HEK293T (cell line): Measurements from ENCODE around the gene UBE2L3.

Source experiments
- CTCF ChIA-PET: fragments of 350-600 bp; formaldehyde crosslinking; extraction: SDS; loops from one replicate; lab custom pipeline; 2021; ENCODE audit warnings: antibody characterized with exemption, inconsistent platforms; lab: Yijun Ruan, JAX
- POLR2A ChIA-PET: fragments of 350-600 bp; formaldehyde crosslinking; extraction: SDS; loops from one replicate; lab custom pipeline; 2020; ENCODE audit warnings: antibody characterized with exemption, inconsistent platforms; lab: Yijun Ruan, JAX
- DNase-seq: peaks from one replicate; pipeline ENCODE4 v3.0.0; 2012; ENCODE audit warnings: mixed read lengths; ENCODE audit errors: extremely low spot score
- ARNT ChIP-seq: fragments of 450-650 bp; IDR thresholded peaks from 2 replicates; pipeline ENCODE4 v1.6.1; 2017; ENCODE audit warnings: mild to moderate bottlenecking
- BHLHE40 ChIP-seq: fragments of 450-650 bp; IDR thresholded peaks from 2 replicates; pipeline ENCODE4 v1.6.1; 2016; ENCODE audit warnings: mild to moderate bottlenecking, moderate library complexity, borderline replicate concordance
- CTBP1 ChIP-seq: fragments of 450-650 bp; IDR thresholded peaks from 2 replicates; pipeline ENCODE4 v1.6.1; 2016; ENCODE audit warnings: borderline replicate concordance
- ELF4 ChIP-seq: fragments of 450-650 bp; IDR thresholded peaks from 2 replicates; pipeline ENCODE4 v1.6.1; 2017; ENCODE audit warnings: antibody characterized with exemption
- FOXA1 ChIP-seq: fragments of 450-650 bp; IDR thresholded peaks from 2 replicates; pipeline ENCODE4 v1.6.1; 2016; ENCODE audit warnings: mild to moderate bottlenecking
- FOXK2 ChIP-seq: fragments of 450-650 bp; IDR thresholded peaks from 2 replicates; pipeline ENCODE4 v1.6.1; 2016; ENCODE audit warnings: mild to moderate bottlenecking
- FOXM1 ChIP-seq: fragments of 450-650 bp; IDR thresholded peaks from 2 replicates; pipeline ENCODE4 v1.6.1; 2017; ENCODE audit warnings: mild to moderate bottlenecking, borderline replicate concordance
- HDGF ChIP-seq: fragments of 450-650 bp; IDR thresholded peaks from 2 replicates; pipeline ENCODE4 v1.6.1; 2017; ENCODE audit warnings: antibody characterized with exemption, borderline replicate concordance
- L3MBTL2 ChIP-seq: fragments of 450-650 bp; conservative IDR thresholded peaks from 2 replicates; pipeline ENCODE4 v1.6.1; 2016; ENCODE audit warnings: mild to moderate bottlenecking
- LEF1 ChIP-seq: fragments of 450-650 bp; IDR thresholded peaks from 2 replicates; pipeline ENCODE4 v1.6.1; 2017; ENCODE audit warnings: mild to moderate bottlenecking, borderline replicate concordance
- NFRKB ChIP-seq: fragments of 450-650 bp; IDR thresholded peaks from 2 replicates; pipeline ENCODE4 v1.6.1; 2016; ENCODE audit warnings: mild to moderate bottlenecking, moderate library complexity
- SP1 ChIP-seq: fragments of 450-650 bp; IDR thresholded peaks from 2 replicates; pipeline ENCODE4 v1.6.1; 2017
- SUZ12 ChIP-seq: fragments of 450-650 bp; IDR thresholded peaks from 2 replicates; pipeline ENCODE4 v1.6.1; 2016; ENCODE audit warnings: mild to moderate bottlenecking
- TARDBP ChIP-seq: fragments of 450-650 bp; IDR thresholded peaks from 2 replicates; pipeline ENCODE4 v1.6.1; 2016
- ZNF384 ChIP-seq: fragments of 450-650 bp; IDR thresholded peaks from 2 replicates; pipeline ENCODE4 v1.6.1; 2016
- TF ChIP-seq, protein P1 (sequence below): fragments of 450-650 bp; IDR thresholded peaks from 2 replicates; pipeline ENCODE4 v1.6.1; 2016

The UBE2L3 gene

DNA sequence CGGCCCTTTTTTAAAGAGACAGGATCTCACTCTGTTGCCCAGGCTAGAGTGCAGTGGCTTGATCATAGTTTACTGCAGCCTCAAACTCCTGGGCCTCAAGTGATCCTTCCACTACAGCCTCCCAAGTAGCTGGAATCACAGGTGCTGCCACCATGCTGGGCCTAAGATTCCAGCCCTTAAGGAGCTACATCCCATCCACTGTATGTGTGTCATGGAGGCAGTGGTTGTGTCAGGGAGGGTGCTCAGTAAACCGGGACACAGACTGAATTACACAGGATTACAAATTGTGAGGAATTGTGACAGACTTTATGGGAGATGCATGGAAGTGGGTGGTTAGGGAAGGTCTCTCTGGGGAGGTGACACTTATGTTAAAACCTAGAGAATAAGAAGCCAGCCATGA lies 96.2 kb downstream of the UBE2L3 start:
- ChIA-PET POLR2A (interaction anchor here (1.1 kb wide), 1 partner anchor 11 kb away, joined by 3 read pairs; no protein-coding TSS in a partner anchor), CTCF (no interaction called here)
- no peak for TF ChIP-seq FOXA1
- TF ChIP-seq HDGF: no peak
- no peak for TF ChIP-seq ARNT
- TF ChIP-seq SUZ12: no peak
- TF ChIP-seq TARDBP: no peak
- no peak for TF ChIP-seq CTBP1
- TF ChIP-seq LEF1: no peak
- no peak for TF ChIP-seq ELF4
- TF ChIP-seq BHLHE40: no peak
- TF ChIP-seq FOXM1: no peak
- TF ChIP-seq ZNF384: no peak
- TF ChIP-seq SP1: no peak
- TF ChIP-seq L3MBTL2: no peak
- no peak for TF ChIP-seq FOXK2
- TF ChIP-seq NFRKB: no peak
- TF ChIP-seq, protein P1, sequence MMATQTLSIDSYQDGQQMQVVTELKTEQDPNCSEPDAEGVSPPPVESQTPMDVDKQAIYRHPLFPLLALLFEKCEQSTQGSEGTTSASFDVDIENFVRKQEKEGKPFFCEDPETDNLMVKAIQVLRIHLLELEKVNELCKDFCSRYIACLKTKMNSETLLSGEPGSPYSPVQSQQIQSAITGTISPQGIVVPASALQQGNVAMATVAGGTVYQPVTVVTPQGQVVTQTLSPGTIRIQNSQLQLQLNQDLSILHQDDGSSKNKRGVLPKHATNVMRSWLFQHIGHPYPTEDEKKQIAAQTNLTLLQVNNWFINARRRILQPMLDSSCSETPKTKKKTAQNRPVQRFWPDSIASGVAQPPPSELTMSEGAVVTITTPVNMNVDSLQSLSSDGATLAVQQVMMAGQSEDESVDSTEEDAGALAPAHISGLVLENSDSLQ: no peak
- no peak for DNase-seq

DNA sequence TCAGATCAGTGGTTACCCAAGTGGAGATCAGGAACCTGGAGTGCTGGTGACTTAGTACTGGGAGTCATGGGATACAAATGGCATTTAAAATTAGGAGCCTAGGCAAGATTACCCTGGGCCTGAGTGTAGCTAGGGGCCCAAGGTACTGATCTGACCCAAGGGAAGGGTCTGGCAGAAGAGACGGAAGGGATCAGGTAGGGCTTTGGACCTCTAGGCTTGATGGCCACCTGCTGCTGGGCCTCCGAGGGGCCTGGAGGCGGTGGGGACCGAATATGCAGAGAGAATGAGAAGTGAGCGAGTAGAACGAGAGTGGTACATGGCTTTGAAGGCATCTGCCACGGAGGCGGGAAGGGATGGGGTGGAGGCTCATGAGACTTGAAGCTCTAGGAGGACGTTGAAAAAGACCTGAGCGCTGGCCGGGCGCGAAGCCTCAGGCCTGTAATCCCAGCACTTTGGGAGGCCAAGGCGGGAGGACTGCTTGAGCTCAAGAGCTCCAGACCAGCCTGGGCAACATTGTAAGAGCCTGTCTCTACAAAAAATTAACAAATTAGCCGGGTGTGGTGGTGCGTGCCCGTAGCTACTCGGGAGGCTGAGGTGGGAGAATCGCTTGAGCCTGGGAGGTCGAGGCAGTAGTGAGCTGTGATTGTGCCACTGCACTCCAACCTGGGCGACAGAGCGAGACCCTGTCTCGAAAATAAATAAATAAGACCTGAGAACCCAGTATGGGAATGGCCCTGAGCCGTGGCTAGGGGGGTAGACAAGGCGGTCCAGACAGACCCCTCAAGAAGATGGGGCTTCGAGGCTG lies 97.7 kb downstream of the UBE2L3 start:
- DNase-seq: no peak
- ChIA-PET CTCF (interaction anchor here (0.6 to 1.8 kb wide), 3 partner anchors 19 to 1237 kb away, joined by 4 to 7 read pairs (median 5); no protein-coding TSS in a partner anchor), POLR2A (interaction anchor here (1.1 to 2.7 kb wide), 9 partner anchors 9 to 245 kb away, joined by 3 to 19 read pairs (median 5); no protein-coding TSS in a partner anchor)
- TF ChIP-seq FOXK2: no peak
- peak; percentile 69; the same call in 1 of the 2 replicates for TF ChIP-seq L3MBTL2
- no peak for TF ChIP-seq NFRKB
- no peak for TF ChIP-seq FOXA1
- TF ChIP-seq TARDBP: no peak
- TF ChIP-seq ZNF384: no peak

DNA sequence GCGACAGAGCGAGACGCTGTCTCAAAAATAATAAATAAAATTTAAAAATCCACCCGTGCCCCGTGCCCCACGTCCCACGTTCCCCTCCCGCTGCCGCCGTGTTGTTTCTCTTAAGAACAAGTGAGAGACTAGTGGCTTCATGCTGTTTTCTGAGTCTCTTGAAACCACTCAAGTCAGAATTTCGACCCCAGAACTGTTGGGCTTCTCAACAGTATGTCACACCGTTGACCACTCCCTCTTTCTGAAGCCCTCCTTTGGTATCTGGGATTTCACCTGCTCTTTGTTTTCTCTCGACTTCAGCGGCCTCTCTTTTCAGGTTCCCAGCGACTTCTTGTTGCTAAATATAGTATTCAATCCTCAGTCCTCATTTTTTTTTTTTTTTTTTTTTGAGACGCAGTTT lies 99.3 kb downstream of the UBE2L3 start:
- TF ChIP-seq HDGF (no peak), ARNT (no peak), ZNF384 (0 out of 2 replicates have a peak, but pooled peaks have one; percentile 30), L3MBTL2 (no peak), NFRKB (no peak), FOXM1 (no peak)
- POLR2A ChIA-PET: interaction anchor here (1.4 to 2.7 kb wide), 3 partner anchors 14 to 26 kb away, joined by 5 to 19 read pairs (median 6); no protein-coding TSS in a partner anchor
- no peak for DNase-seq
- CTCF ChIA-PET: no interaction called here

DNA sequence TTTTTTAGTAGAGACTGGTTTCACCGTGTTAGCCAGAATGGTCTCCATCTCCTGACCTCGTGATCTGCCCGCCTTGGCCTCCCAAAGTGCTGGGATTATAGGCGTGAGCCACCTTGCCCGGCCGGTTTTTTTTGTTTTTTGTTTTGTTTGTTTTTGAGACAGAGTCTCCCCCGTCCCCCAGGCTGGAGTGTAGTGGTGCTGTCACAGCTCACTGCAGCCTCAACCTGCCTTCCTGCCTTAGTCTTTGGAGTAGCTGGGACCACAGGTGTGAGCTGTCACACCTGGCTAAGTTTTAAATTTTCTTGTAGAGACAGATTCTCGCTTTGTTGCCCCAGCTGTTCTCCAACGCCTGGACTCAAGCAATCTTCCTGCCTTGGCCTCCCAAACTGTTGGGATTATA lies 101.5 kb downstream of the UBE2L3 start:
- CTCF ChIA-PET: no interaction called here
- TF ChIP-seq ZNF384: no peak
- no peak for TF ChIP-seq L3MBTL2
- TF ChIP-seq FOXK2: no peak
- TF ChIP-seq, protein P1: no peak
- TF ChIP-seq HDGF: no peak
- no peak for TF ChIP-seq ARNT
- no peak for TF ChIP-seq ELF4
- TF ChIP-seq LEF1: no peak
- TF ChIP-seq FOXM1: no peak
- no peak for TF ChIP-seq TARDBP
- no peak for TF ChIP-seq FOXA1
- no peak for TF ChIP-seq BHLHE40
- TF ChIP-seq NFRKB: no peak
- no peak for TF ChIP-seq SP1
- no peak for TF ChIP-seq SUZ12
- TF ChIP-seq CTBP1: no peak
- POLR2A ChIA-PET: interaction anchor here (0.7 to 0.9 kb wide), 2 partner anchors 11 to 24 kb away, joined by 3 read pairs; no protein-coding TSS in a partner anchor
- no peak for DNase-seq

DNA sequence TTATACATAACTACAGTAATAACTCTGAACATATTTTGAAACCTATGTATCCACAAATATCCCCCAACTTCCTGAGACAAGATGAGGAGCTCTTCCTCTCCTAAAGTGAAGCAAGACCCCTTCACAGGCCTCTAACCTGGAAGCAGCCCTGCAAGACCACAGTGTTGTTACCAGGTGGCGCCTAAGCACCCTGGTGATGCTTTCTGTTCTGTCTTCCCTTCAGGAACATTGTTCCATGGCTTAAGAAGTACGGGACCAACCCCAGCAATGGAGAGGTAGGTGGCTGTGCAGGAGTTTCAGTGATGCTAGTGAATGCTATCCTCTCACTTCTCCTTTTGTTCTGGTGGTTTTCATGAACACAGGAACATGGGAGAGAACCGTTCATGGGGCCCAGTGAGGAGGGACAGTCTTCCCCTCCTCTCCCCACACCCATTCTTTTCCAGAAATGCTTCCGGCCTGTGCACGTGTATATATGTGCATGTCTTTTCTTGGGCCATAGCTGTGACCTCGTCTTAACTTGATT lies 104.7 kb downstream of the UBE2L3 start:
- DNase-seq: no peak
- TF ChIP-seq NFRKB (no peak), ZNF384 (no peak), BHLHE40 (no peak), FOXA1 (no peak), L3MBTL2 (no peak), SP1 (no peak), CTBP1 (no peak), FOXK2 (no peak), LEF1 (no peak), TARDBP (no peak), ELF4 (no peak), FOXM1 (no peak), HDGF (no peak)
- ChIA-PET CTCF (no interaction called here), POLR2A (no interaction called here)
